ENCODE results near the gene NOL9.

Gene NOL9

GRCh38 chr1:6590046-6590445 is 35.7 kb upstream of the NOL9 start:
- DNase-seq (ENCODE audit: low read depth in 2 of 3, low spot score in 1 of 3) = no peak

- DNase-seq (ENCODE audit: low read depth in 2 of 3, low spot score in 1 of 3) = no peak
Measured at GRCh38 chr1:6588893-6589520, 34.7 kb upstream of the NOL9 start.

DNA sequence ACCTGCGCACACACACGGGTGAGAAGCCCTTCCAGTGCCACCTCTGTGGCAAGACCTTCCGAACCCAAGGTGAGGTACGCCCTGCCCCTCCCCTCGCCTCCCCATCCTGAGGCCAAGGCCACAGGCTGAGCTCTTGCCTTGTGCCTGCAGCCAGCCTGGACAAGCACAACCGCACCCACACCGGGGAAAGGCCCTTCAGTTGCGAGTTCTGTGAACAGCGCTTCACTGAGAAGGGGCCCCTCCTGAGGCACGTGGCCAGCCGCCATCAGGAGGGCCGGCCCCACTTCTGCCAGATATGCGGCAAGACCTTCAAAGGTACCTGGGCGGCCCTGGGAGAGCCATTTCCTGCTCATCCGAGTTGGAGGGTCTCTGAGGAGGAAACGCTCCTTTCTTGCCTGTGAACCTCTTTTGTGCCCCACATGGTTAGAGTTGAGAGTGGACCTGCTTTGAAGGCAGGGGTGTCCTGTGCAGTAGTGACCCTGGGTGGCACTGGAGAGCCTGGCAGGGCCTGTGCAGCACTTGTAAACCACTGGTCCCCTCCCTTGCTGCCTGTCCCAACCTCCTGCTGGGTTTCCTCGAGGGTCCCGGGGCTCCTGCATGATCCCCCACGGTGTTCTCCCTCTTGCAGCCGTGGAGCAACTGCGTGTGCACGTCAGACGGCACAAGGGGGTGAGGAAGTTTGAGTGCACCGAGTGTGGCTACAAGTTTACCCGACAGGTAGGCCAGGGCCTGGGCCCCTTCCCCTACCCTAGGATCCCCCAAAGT is 34.0 kb upstream of the NOL9 start:
- no peak for DNase-seq (ENCODE audit: low read depth in 2 of 3, low spot score in 1 of 3)

GRCh38 chr1:6587261-6588005 is 33.1 kb upstream of the NOL9 start:
- no peak for DNase-seq (ENCODE audit: low read depth in 2 of 3, low spot score in 1 of 3)

DNA sequence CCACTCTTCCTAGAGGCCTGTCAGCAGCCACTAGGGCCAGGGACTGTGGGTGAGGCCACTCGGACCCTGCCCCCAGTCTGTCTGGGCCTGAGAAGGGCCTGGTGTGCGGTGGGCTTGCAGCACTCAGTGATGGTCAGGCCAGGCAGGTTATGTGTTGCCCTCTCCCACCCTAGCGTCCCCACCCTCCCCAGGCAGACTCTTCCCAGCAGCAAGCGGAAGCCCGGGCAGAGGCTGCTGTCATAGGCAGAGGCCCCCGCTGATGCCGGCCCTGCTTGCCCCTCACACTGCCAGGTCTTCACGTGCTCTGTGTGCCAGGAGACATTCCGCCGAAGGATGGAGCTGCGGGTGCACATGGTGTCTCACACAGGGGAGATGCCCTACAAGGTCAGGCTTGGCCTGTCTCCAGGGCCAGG is 32.1 kb upstream of the NOL9 start:
- DNase-seq (ENCODE audit: low read depth in 2 of 3, low spot score in 1 of 3) = no peak

DNA sequence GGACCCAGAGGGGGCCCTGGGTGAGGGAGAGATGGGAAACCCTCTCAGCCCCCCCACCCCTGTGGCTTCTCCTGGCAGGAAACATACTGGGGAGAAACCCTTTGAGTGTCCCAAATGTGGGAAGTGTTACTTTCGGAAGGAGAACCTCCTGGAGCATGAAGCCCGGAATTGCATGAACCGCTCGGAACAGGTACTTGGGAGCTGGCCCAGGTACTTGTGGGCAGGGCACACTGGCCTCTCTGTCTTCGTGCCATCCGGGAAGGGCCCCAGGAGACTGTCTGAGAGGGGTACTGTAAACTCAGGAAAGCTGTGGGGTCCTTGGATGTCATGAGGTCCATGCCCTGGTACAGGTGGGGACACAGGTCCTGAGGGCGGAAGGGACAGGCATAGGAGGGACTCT is 31.5 kb upstream of the NOL9 start:
- DNase-seq (ENCODE audit: low read depth in 2 of 3, low spot score in 1 of 3) = no peak

GRCh38 chr1:6585081-6585722 is 30.9 kb upstream of the NOL9 start:
- no peak for DNase-seq (ENCODE audit: low read depth in 2 of 3, low spot score in 1 of 3)

DNA sequence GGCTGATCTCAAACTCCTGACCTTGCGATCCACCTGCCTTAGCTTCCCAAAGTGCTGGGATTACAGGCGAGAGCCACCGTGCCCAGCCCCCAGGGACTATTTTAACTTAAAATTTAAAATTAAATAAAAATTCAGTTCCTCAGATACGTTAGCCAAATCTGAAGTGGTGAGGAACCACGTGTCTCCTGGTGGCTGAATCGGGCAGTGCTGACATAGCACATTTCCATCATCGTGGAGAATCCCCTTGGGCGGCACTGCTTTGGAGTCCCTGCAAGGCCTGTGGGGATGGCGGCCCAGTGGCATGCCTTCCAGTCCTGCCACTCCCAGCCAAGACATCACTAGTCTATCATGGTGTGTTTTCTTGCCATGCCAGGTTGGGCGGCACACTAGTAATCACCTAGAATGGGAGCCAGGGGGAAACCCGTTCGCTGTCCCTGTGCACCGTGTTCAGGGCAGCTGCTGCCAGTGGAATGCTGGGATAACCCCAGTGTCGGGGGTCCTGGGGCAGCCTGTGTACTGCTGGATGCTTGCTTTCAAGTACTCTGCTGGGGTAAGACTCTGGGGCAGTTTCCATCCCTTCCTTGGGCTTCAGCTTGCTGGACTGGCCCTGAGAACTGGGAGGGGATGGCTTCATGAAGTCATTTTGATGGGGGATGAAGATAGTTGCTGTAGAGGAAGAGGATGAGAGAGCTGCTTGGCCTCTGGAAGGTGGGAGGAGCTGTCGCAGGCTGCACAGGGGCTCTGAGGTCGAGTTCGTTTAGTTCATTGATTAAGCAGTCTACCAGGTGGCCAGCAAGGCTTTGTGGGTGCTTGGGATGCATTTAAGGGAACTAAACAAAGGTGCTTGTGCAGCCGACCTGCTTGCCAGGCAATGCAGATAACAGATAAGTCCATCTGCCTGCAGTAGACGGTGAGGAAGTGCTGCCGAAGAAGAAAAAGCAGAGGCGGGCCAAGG is 30.1 kb upstream of the NOL9 start:
- DNase-seq (ENCODE audit: low read depth in 2 of 3, low spot score in 1 of 3) = no peak

GRCh38 chr1:6582370-6582769 is 28.1 kb upstream of the NOL9 start:
- no peak for DNase-seq (ENCODE audit: low read depth in 2 of 3, low spot score in 1 of 3)

DNA sequence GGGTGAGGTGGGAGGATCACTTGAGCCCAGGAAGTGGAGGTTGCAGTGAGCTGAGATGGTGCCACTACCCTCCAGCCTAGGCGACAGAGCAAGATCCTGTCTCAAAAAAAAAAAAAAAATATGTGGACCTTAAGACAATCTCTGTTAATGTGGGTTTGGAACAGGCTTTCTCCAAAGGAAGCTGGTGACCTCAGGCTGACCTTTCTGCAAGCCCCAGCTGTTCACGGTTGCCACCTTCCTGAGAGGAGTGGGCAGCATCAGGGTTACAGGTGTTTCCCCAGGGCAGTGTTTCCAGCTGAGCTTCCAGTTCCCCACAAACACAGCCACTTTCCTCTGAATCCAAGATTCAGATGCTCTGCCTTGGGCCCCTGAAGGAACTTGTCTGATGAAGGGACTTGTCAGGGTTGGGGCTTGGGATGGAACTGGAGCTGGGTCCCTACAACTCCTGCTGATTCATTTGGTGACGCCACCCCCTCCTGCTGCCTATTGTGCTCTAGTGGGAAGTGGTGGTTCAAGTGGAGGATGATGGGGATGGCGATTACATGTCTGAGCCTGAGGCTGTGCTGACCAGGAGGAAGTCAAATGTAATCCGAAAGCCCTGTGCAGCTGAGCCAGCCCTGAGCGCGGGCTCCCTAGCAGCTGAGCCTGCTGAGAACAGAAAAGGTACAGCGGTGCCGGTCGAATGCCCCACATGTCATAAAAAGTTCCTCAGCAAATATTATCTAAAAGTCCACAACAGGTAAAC is 27.4 kb upstream of the NOL9 start:
- DNase-seq (ENCODE audit: low read depth in 2 of 3, low spot score in 1 of 3) = no peak

DNA sequence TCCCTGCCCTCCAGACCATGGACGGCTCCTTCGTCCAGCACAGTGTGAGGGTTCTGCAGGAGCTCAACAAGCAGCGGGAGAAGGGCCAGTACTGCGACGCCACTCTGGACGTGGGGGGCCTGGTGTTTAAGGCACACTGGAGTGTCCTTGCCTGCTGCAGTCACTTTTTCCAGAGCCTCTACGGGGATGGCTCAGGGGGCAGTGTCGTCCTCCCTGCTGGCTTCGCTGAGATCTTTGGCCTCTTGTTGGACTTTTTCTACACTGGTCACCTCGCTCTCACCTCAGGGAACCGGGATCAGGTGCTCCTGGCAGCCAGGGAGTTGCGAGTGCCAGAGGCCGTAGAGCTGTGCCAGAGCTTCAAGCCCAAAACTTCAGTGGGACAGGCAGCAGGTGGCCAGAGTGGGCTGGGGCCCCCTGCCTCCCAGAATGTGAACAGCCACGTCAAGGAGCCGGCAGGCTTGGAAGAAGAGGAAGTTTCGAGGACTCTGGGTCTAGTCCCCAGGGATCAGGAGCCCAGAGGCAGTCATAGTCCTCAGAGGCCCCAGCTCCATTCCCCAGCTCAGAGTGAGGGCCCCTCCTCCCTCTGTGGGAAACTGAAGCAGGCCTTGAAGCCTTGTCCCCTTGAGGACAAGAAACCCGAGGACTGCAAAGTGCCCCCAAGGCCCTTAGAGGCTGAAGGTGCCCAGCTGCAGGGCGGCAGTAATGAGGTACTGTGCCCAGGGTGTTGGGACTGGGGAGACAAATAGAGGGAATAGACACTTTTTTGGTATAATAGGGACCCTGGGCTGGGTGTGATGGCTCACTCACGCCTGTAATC is 26.5 kb upstream of the NOL9 start:
- no peak for DNase-seq (ENCODE audit: low read depth in 2 of 3, low spot score in 1 of 3)

GRCh38 chr1:6580119-6580592 is 25.8 kb upstream of the NOL9 start:
- DNase-seq (ENCODE audit: low read depth in 2 of 3, low spot score in 1 of 3) = no peak

GRCh38 chr1:6579374-6580118 is 25.2 kb upstream of the NOL9 start, which contains the start of gene ZBTB48:
ZBTB48 (plus strand) TSS chr1:6579994; CDS start chr1:6580610, 616 bp downstream.
- DNase-seq (ENCODE audit: low read depth in 2 of 3, low spot score in 1 of 3) = peak; percentile 95 to 97 (median 97)

- DNase-seq (ENCODE audit: low read depth in 2 of 3, low spot score in 1 of 3) = no peak
Measured at GRCh38 chr1:6578624-6579373, 24.5 kb upstream of the NOL9 start.

DNA sequence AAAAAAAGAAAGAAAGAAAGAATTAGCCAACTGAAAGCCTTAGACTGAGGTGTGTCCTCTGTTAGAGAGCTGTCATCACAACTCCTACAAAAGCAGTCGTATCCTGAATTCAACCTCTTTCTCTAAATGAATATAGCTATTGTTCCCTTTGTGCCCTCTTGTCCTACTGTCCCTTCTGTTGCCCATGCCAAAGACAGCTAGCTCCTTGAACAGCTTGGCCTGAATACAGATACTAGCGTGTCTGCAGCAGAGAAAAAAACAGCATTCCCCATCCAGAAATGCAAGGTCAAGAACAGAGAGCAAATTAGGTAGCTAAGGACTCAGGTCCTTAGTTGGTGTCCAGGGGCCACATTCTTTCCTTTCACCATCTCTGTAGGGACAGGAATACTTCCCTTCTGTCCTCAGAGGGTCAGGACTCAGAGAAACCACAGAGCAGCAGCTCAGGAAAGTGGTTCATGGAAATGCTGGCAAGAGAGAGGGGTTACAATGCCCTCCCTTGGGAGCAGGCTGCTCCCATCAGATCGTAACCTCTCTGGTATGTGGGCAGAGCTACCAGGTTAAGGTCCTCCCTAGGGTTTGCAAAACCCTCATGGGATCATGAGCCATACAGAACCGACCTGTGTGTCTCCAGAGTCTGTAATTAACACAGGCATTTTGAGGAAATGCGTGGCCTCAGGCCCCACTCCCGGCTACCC is 23.7 kb upstream of the NOL9 start:
- DNase-seq (ENCODE audit: low read depth in 2 of 3, low spot score in 1 of 3) = no peak

- DNase-seq (ENCODE audit: low read depth in 2 of 3, low spot score in 1 of 3) = no peak
Measured at GRCh38 chr1:6574818-6575217, 20.5 kb upstream of the NOL9 start.

Measured in stimulated activated CD4-positive, alpha-beta T cell treated with anti-CD3 and anti-CD28 coated beads, Interleukin-12 subunit alpha, Interleukin-12 subunit beta, amount 100 ng/mL, for 48 hours (primary cell).